Skin epidermis (tissue), 12 donors: ENCODE results near the gene LDB1.
A peak's percentile ranks its signal among the peaks of the same experiment; 100 is the strongest.

ENCODE experiments used
- H3K27ac ChIP-seq, 21 experiments: fragments of 200-600 bp; sonication (generic) in 11 of 21; one replicate each; pipeline ENCODE4 v1.5.0; 2020; ENCODE audit warnings: mild to moderate bottlenecking in 3 of 21, inconsistent platforms in 2 of 21, moderate library complexity in 2 of 21
- H3K4me3 ChIP-seq, 7 experiments: fragments of 200-600 bp; sonication (generic) in 2 of 7; one replicate each; pipeline ENCODE4 v1.5.0; 2020; ENCODE audit warnings: inconsistent platforms in 2 of 7, mild to moderate bottlenecking in 2 of 7, moderate library complexity in 1 of 7

The LDB1 gene

GRCh38 chr10:102139281-102140110 is 19.3 kb upstream of the LDB1 start:
- H3K4me3 ChIP-seq = no peak overlapping the region
- no peak overlapping the region for H3K27ac ChIP-seq

- H3K4me3 ChIP-seq = no peak overlapping the region
- peak overlapping the region in 4 of 21 experiments; percentile 0 to 54 (median 47) for H3K27ac ChIP-seq
Observed at GRCh38 chr10:102135956-102136526, 15.9 kb upstream of the LDB1 start.

- Histone ChIP-seq H3K27ac (peak overlapping the region in 16 of 21 experiments; percentile 32 to 100 (median 98)), H3K4me3 (peak overlapping the region; percentile 80 to 99 (median 85))
Observed at GRCh38 chr10:102134416-102134815, 14.2 kb upstream of the LDB1 start.

GRCh38 chr10:102133373-102134195 is 13.4 kb upstream of the LDB1 start:
- peak overlapping the region; percentile 71 to 100 (median 97) for H3K27ac ChIP-seq
- H3K4me3 ChIP-seq = peak overlapping the region; percentile 80 to 99 (median 85)

- H3K4me3 ChIP-seq = peak within 1 kb of the TSS; percentile 80 to 99 (median 85)
- peak within 1 kb of the TSS; percentile 71 to 100 (median 97) for H3K27ac ChIP-seq
Observed at GRCh38 chr10:102132563-102133372, 12.6 kb upstream of the LDB1 start, which contains the start of gene PPRC1. Gene PPRC1, plus strand, starts transcription at chr10:102133040. Its CDS starts 29 bp downstream, at chr10:102133069.

GRCh38 chr10:102132193-102132562 is 12.0 kb upstream of the LDB1 start:
- Histone ChIP-seq H3K27ac (peak overlapping the region in 17 of 21 experiments; percentile 24 to 100 (median 96)), H3K4me3 (peak overlapping the region; percentile 80 to 99 (median 85))

- Histone ChIP-seq H3K27ac (peak overlapping the region in 9 of 21 experiments; percentile 40 to 99 (median 94)), H3K4me3 (peak overlapping the region in 1 of 7 experiments; percentile 97)
Observed at GRCh38 chr10:102131286-102132170, 11.4 kb upstream of the LDB1 start.

GRCh38 chr10:102123223-102123622 is 3.1 kb upstream of the LDB1 start:
- no peak overlapping the region for H3K27ac ChIP-seq
- no peak overlapping the region for H3K4me3 ChIP-seq

GRCh38 chr10:102122450-102122849 is 2.3 kb upstream of the LDB1 start:
- Histone ChIP-seq H3K4me3 (no peak overlapping the region), H3K27ac (peak overlapping the region in 3 of 21 experiments; percentile 3 to 96 (median 69))

GRCh38 chr10:102121739-102122372 is 1.7 kb upstream of the LDB1 start:
- H3K27ac ChIP-seq = peak overlapping the region in 18 of 21 experiments; percentile 76 to 99 (median 96)
- H3K4me3 ChIP-seq = peak overlapping the region in 3 of 7 experiments; percentile 75 to 76 (median 76)

GRCh38 chr10:102120991-102121738 is 997 bp upstream of the LDB1 start:
- H3K4me3 ChIP-seq = peak overlapping the region; percentile 50 to 76 (median 73)
- H3K27ac ChIP-seq = peak overlapping the region; percentile 76 to 99 (median 96)

GRCh38 chr10:102119417-102120141 is 589 bp downstream of the LDB1 start:
- peak overlapping the region; percentile 50 to 76 (median 73) for H3K4me3 ChIP-seq
- H3K27ac ChIP-seq = peak overlapping the region; percentile 76 to 99 (median 96)

- Histone ChIP-seq H3K27ac (peak overlapping the region; percentile 76 to 99 (median 96)), H3K4me3 (peak overlapping the region; percentile 50 to 76 (median 73))
Observed at GRCh38 chr10:102118867-102119266, 1.3 kb downstream of the LDB1 start.

- Histone ChIP-seq H3K27ac (peak overlapping the region; percentile 15 to 99 (median 96)), H3K4me3 (peak overlapping the region in 6 of 7 experiments; percentile 4 to 76 (median 72))
Observed at GRCh38 chr10:102117391-102118159, 2.6 kb downstream of the LDB1 start.

- peak overlapping the region in 1 of 7 experiments; percentile 76 for H3K4me3 ChIP-seq
Observed at GRCh38 chr10:102116656-102117055, 3.5 kb downstream of the LDB1 start.

More at GRCh38 chr10:102116656-102117055, 3.5 kb downstream of the LDB1 start:
- peak overlapping the region; percentile 15 to 99 (median 96) for H3K27ac ChIP-seq
